Measurements from ENCODE around the gene CPAMD8. TPM values are rescaled to one million over a fixed set of nuclear protein-coding genes. Genes with fewer than 3 reads are reported as not detected.
A peak's percentile ranks its signal among the peaks of the same experiment; 100 is the strongest.

The CPAMD8 gene
- total RNA-seq, 2 donors from 2014 or later = 134 to 216 TPM

GRCh38 chr19:16892436-16892835, 134.2 kb downstream of the CPAMD8 start:
- Histone ChIP-seq H3K27ac (no peak overlapping the region), H3K27me3 (replicated peaks; ENCODE audit: insufficient read depth) (no peaks in the 10 kb centered on the region), H3K36me3 (no peaks in the 10 kb centered on the region), H3K9me3 (no peaks in the 10 kb centered on the region), H3K4me3 (no peak overlapping the region), H3K4me1 (replicated peaks) (peaks cover 6% of the 10 kb centered on the region)
- TF ChIP-seq POLR2AphosphoS5 (IDR thresholded peaks at IDR 0.05) = no peak
- no peak for TF ChIP-seq POLR2A (IDR thresholded peaks at IDR 0.05)
- TF ChIP-seq CTCF (IDR thresholded peaks at IDR 0.05) = no peak
- intact Hi-C loops (cut with DNase I) = no loop called here
- DNase-seq (ENCODE audit: low spot score) = no peak
- WGBS = 80% methylated on average over 4 of the region's 4 CpGs

GRCh38 chr19:16891696-16892382, 134.8 kb downstream of the CPAMD8 start:
- intact Hi-C loops (cut with DNase I) = no loop called here
- H3K36me3 ChIP-seq = no peaks in the 10 kb centered on the region
- 71% methylated on average over 12 of the region's 12 CpGs for WGBS
- no peaks in the 10 kb centered on the region for H3K27me3 ChIP-seq (replicated peaks; ENCODE audit: insufficient read depth)
- H3K4me1 ChIP-seq (replicated peaks) = peaks cover 6% of the 10 kb centered on the region
- H3K4me3 ChIP-seq = no peak overlapping the region
- TF ChIP-seq POLR2A (IDR thresholded peaks at IDR 0.05) = no peak
- DNase-seq (ENCODE audit: low spot score) = no peak
- no peaks in the 10 kb centered on the region for H3K9me3 ChIP-seq
- no peak overlapping the region for H3K27ac ChIP-seq

GRCh38 chr19:16890461-16891184, 136.0 kb downstream of the CPAMD8 start:
- DNase-seq (ENCODE audit: low spot score) = no peak
- 92% methylated on average over 24 of the region's 24 CpGs for WGBS
- Histone ChIP-seq H3K27ac (no peak overlapping the region), H3K4me1 (replicated peaks) (peaks cover 6% of the 10 kb centered on the region), H3K9me3 (no peaks in the 10 kb centered on the region), H3K4me3 (no peak overlapping the region), H3K36me3 (no peaks in the 10 kb centered on the region), H3K27me3 (replicated peaks; ENCODE audit: insufficient read depth) (no peaks in the 10 kb centered on the region)
- no peak for TF ChIP-seq CTCF (IDR thresholded peaks at IDR 0.05)
- no peak for TF ChIP-seq POLR2A (IDR thresholded peaks at IDR 0.05)
- TF ChIP-seq POLR2AphosphoS5 (IDR thresholded peaks at IDR 0.05) = no peak
- intact Hi-C loops (cut with DNase I) = no loop called here

GRCh38 chr19:16889883-16890460, 136.6 kb downstream of the CPAMD8 start:
- WGBS = 93% methylated on average over 30 of the region's 48 CpGs
- intact Hi-C loops (cut with DNase I) = no loop called here
- TF ChIP-seq POLR2AphosphoS5 (IDR thresholded peaks at IDR 0.05) (no peak), CTCF (IDR thresholded peaks at IDR 0.05) (no peak), POLR2A (IDR thresholded peaks at IDR 0.05) (no peak)
- Histone ChIP-seq H3K4me1 (replicated peaks) (peaks cover 6% of the 10 kb centered on the region), H3K27me3 (replicated peaks; ENCODE audit: insufficient read depth) (no peaks in the 10 kb centered on the region), H3K27ac (no peak overlapping the region), H3K4me3 (no peak overlapping the region), H3K36me3 (no peaks in the 10 kb centered on the region), H3K9me3 (no peaks in the 10 kb centered on the region)
- no peak for DNase-seq (ENCODE audit: low spot score)

GRCh38 chr19:16889366-16889882, 137.2 kb downstream of the CPAMD8 start:
- peak; percentile 44 for DNase-seq (ENCODE audit: low spot score)
- Histone ChIP-seq H3K27me3 (replicated peaks; ENCODE audit: insufficient read depth) (no peaks in the 10 kb centered on the region), H3K4me1 (replicated peaks) (peaks cover 6% of the 10 kb centered on the region), H3K9me3 (no peaks in the 10 kb centered on the region), H3K4me3 (peak overlapping the region in 1 of 2 donors; percentile 4), H3K36me3 (no peaks in the 10 kb centered on the region), H3K27ac (no peak overlapping the region)
- intact Hi-C loops (cut with DNase I) = no loop called here
- 37% methylated on average over 12 of the region's 22 CpGs for WGBS
- TF ChIP-seq POLR2AphosphoS5 (IDR thresholded peaks at IDR 0.05) (peak; percentile 6), POLR2A (IDR thresholded peaks at IDR 0.05) (no peak), CTCF (IDR thresholded peaks at IDR 0.05) (peak in 2 of 4 experiments; percentile 7 to 30)
